ENCODE data around the gene OGFR.

DNA sequence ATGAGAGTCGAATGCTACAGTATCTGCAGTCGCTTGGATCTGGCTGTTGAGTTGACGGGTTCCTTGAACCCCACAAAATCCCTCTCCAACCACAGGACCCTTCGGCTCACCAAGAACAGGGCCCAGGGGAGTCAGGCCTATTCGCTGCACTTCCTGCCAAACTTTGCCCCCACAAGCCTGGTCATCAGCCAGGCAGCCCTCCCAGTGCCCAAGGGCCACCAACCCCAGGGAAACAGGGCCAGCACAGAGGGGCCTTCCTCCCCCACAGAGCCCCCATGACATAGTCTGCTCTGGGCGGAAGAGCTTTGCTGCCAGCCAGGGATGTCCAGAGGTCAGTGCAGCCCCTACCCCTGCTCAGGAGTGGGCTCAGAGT is 42.9 kb upstream of the OGFR start:
- TF ChIP-seq POLR2A (IDR thresholded peaks at IDR 0.05; ENCODE audit: low read length) (no peak), GATA1 (IDR thresholded peaks at IDR 0.05; ENCODE audit: low read depth, low read length) (no peak)

All from erythroblast (primary cell).